IPS-NIHi7 (cell line): ENCODE data around the gene GDAP2.

Experiments
- DNase-seq: peaks from one replicate; pipeline ENCODE4 v3.0.0; 2012; ENCODE audit warnings: mixed read lengths; ENCODE audit errors: extremely low spot score

Gene GDAP2

DNA sequence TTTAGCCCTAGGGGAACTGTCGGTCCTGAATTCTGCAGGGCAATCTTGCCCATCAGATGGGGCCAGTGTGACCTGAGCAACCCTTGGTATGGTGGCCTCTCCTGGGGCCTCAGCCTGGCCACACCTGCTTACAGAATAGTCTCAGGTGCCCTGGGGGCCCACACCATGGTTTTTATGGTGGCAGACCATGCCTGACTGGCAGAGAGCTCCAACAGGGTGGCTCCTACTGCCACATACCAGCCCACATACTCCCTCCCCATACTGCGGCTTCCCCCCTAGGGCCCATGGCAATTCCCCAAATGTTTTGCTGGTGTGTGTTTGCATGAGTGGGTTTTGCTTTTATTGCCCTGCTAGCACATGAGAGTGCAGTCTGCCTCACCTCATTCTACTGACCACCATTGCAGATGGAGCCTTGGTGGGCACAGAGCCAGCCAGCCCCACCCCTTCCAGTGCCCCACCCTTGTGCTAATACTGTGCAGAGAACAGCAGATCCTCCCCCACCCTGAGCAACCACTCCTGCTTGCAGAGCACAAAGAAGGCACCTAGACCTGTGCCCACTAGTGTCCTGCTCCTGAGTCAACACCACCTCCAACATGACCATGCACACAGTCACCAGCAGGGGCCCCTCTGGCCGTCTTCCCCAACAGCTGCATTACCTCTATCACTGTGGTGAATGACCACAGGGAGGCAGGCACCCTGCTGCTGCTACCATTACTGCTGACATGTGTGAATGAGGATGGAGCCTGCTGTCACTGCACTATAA, 86.8 kb downstream of the GDAP2 start:
- peak; percentile 69 for DNase-seq

DNA sequence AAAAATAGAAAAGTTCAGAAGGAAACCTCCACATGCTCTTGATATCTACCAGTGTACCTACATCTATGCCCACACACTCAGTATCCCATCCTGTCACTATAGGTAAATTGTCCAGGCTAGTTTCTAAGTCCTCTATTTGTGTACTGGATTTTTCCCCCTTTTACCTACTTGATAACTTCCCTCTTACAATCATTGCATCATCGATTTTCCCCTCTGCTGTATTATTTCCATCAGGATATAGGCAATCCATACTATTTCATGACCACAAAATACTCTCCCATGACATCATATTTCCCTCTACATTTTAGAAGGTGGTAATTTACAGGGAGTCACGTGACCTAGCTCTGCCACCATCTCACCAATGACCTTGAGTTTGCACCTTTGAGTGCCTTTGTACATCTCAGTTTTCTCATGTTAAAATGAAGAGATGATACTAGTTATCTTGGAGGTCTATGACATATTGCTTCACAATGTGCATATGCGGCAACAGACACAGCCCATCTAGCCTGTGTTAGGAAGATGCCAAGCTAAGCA, 88.2 kb downstream of the GDAP2 start:
- no peak for DNase-seq

DNA sequence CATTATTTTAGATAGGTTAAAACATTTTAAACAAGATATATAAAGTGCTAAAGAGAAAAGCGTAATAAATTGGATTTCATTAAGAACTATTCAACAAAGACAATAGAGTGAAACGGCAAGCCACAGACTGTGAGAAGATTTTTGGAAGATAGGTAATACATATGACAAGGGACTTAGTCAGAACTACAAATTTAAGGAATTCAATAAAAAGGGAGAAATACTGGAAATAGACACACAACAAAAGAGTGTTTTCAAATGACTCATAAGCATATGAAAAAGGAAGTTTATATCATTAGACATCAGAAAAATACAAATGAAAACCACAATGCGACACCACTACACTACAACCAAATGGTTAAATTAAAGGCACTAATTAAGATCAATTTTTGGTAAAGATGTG, 90.5 kb downstream of the GDAP2 start:
- no peak for DNase-seq

DNA sequence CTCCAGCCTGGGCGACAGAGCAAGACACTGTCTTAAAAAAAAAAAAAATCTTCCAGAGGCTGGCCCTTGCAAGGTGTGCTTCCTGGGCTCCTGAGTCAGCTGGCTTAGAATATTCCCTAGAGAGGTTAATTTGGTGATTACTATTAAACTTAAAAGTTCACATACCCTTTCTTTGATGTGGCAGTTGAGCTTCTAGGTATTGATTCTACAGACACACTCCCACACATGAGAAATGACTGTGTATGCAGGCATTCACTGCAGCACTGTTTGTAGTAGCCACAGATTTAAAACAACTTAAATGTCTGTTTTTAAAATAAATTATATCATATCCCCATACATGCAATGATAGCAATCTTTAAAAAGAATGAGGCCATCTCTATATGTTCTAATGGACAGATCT, 93.4 kb downstream of the GDAP2 start:
- DNase-seq, result no peak

DNA sequence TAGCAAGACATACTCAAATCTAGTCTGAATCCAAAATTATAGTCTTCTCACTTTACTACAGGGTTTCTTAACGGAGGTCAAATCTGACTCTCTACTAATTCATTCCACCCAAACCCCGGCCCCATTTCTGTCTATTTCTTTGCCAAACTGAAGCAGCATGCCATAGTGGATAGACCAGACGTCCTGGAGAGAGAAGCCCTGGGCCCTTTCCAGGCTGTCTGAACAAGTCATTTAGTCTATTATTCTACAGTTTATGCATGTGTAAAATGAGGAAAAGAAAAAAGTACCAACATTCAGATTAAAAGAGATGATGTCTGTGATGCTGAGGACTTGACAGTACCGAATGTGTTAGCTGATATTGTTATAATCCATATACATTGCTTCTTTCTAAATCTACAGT, 95.0 kb downstream of the GDAP2 start:
- no peak for DNase-seq

DNA sequence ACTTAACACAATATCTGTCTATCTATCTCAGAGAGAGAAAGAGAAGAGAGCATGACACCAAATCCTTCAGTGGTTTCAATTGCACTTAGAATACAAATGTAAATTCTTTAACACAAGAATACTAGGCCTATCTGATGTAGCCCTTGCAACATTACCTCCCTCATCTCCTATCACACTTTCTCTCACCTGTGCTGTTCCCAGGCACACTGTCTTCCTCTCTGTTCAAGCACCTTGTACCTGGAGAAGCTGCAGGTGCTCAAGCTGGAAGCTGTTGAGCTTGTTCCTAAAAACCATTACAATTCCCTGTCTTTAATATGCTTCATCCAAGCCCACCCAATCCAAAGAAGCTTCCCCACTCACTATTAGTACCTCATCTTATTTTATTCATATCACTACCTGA, 97.0 kb downstream of the GDAP2 start:
- DNase-seq, result no peak

DNA sequence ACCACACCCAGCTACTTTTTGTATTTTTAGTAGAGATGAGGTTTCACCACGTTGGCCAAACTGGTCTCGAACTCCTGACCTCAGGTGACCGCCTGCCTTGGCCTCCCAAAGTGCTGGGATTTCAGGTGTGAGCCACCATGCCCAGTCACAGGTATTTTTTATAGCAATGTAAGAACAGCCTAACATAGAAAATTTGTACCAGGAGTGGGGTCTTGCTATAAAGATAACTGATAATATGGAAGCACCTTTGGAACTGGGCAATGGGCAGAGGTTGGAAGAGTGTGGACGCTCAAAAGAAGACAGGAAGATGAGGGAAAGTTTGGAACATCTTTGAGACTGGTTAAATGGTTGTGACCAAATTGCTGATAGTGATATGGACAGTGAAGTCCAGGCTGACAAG, 99.2 kb downstream of the GDAP2 start:
- DNase-seq, result no peak

DNA sequence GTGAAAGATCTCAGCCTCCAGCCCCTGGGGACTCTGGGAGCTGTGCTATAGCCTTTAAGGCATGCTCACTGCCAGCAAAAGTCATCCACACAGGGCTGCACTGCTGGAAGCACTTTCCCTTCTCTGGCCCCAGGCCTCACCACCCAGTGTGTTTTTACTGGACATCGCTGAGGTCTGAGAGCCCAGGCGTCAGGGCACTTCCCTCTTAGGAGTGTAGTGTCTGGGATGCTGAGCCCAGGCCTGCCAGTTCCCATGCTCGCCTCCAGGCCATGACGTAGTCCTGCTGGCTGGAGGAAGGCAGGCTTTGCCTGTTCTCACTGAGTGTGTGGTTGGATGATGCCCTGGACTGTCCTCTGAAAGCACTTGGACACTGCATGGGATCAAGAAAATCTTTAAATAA, 101.2 kb downstream of the GDAP2 start:
- no peak for DNase-seq

DNA sequence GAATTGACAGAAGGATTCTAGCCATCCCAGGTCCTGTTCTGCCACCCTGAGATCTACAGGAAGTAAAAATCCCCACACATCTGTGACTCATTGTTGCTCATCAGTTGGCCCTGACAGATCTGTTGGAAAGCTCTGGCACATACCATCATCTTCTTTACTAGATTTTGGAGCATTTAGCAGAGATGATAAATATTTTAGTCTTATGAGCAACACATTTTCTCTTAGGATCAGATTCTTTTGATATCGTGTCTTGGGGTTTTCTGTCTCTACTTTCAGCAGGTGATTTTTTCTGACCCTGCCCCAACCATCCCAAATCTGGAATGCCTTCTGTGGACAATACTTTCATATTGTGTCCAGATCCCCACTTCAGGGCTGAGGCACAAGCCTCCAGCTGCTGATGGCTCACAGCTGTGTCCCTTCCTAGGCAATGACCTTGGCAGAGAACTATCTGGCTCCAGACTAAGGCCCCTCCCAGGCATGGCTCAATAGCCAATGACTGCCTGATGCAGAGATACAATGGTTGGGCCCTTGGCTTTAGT, 102.8 kb downstream of the GDAP2 start:
- DNase-seq, result no peak

DNA sequence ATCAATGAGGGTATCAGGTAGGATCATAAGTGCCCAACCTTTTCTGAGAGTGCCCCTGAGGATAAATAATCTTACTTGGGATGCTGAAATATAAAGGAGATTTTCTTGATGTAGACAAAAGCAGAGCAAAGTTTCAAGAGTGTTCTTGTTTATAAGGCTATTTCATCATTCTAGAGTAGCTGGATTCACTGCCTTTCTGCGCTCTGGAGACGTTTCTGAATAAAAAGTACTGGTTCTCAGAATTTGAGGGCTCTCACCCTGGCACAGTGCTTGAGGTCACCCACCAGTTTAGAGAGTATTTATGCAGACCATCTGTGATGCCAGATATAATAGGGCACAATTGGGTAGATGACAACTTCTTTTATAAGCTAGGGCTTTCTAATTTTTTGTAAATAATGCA, 103.3 kb downstream of the GDAP2 start:
- DNase-seq, result no peak

DNA sequence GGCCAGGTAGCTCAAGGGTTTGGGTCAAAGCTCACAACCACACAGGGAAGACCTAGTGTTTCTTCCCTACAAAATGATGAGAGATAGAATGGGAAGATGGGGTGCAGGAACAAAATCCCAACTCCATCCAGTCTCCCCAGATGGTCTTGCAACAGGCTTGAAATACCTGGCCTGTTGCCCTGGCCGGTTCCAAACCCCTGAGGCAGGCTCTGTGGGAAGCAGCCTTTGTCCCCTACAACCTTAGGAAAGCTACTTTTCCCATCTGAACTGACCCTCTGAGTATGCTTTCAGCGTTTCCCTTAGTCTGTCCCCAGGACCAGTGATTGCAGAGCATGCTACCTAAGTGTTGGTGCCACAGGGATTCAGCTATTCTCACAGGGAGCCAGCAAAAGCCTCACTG, 104.0 kb downstream of the GDAP2 start:
- DNase-seq, result no peak

DNA sequence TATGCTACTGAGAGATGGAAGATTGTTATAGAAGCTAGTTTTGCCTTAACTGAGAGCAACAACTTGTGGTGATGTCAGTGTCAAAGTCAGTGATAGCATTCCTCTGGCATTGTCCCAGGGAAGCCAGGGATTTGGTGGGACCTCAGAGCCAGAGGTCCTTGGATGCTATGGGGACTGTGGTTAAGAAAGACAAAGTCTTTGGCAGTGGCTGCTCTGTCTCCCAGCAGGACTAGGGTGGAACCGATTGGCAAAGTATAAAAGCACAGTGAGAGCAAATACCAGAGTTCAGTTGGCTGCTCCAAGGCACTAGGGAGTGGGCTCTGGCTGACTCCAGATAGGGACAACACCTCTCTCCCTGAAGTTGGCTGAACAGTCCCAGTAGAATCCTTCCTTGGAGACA, 104.8 kb downstream of the GDAP2 start:
- no peak for DNase-seq

DNA sequence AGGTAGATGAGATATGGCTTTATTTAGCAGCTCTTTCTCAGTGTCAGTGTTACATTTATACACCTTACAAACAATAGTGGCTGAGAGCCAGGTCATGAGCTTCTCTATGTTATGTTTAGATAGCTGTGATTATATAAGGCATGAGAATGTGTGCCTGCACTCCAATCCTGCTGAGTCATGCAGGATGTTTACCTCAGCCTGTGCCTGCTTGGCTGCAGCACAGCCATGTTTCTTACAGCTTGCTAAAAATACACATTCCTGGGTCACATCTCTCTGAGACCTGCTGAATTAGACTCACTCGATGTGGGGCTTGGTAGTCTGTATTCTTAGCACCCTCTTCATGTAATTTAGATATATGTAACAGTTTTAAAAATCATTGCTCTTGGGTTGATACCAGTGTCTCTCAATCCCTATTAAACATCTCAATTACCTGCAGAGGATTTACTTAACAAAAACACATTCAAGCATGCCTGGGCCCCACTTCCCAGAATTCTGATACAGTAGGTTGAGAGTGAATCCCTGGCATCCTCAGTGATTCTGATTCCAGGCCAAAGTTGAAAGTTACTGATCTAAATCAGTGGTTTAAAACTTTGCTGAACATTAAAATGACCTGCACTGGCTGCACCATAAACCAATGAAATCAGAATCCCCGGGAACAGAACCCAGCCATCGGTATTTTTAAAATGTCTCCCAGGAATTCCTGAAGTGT, 107.5 kb downstream of the GDAP2 start:
- no peak for DNase-seq

DNA sequence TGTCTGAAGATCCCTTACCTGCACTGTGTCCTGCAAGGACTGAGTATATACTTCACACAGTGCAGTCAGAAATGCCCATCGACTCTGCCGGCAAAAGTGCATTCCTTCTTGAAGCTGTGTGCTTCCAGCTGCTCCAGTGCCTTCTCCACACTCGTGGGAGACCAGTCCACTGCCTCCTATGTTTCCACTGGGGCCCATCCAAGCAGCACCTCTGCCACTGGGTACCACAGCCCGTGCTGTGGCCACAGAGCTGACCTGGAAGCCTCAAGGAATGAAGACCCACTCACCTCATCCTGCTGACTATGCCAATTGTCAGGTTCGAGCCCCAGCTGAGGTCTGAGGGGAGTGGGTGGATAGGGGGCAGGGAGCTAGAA, 108.1 kb downstream of the GDAP2 start:
- DNase-seq, result no peak

DNA sequence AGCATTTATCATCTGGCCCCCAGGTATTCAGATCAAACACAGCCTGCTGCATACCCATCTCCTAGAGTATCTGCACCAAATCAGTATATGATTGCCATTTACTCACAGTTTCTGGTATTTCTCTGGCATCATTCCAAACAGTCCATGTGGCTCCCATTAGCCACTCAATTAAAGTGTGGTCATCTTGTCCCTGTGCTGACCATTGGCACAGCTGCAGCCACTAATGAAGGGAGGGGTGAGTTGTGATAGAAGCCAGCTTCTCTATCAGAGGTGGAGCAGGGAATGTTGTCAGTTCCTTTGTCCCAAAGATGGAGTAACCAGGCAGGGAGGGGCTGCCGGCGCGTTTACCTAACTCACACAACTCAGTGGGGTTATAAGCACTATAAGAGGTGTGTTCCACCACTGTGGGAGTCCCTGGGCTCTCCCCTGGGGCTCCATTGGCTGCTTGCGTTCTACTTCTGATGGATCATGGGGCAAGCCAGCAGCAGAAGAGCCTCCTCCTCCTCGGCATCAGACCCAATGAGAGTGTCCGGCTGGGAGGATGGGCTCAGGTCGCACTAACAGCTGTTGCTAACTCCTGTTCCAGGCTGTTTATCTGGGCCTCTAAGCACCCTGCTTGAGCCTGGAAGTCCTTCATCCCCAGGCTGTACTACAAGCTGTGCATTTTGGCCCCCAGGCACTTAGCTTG, 108.6 kb downstream of the GDAP2 start:
- DNase-seq, result no peak

DNA sequence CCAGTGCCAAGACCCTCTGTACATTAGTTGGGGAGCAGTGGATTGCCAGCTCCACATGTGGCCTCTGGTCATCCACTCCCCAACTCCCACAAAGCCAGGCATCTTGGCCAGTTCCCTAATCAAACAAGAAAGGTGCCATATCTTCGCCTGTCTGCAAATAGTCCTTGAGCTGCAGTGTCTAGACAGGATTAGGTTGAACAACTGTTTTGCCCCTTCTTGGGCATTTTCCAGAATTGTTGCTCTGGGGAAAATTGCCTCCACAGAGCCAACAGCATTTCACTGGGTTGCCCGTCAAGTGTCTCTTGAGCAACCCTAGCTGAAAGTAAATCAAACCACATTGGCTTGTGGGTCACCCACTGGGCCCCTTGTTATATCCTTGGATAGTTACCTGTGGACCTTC, 109.3 kb downstream of the GDAP2 start:
- DNase-seq, result no peak

DNA sequence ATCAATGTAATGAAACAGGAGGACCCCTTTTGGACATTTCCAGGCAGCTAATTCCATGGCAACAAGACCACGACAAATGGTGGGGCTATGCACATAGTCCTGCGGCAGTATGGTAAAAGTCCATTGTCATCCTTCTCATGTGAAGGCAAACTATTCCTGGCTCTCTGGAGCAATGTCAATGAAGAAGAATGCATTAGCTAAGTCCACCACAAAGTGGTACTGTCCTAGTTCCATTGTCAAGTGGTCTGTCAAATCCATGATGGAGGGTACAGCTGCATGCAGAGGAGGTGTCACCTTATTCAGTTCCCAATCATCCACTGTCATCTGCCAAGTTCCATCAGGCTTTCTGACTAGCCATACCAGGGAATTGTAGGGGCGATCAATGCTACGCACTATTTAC, 110.1 kb downstream of the GDAP2 start:
- DNase-seq, result no peak

DNA sequence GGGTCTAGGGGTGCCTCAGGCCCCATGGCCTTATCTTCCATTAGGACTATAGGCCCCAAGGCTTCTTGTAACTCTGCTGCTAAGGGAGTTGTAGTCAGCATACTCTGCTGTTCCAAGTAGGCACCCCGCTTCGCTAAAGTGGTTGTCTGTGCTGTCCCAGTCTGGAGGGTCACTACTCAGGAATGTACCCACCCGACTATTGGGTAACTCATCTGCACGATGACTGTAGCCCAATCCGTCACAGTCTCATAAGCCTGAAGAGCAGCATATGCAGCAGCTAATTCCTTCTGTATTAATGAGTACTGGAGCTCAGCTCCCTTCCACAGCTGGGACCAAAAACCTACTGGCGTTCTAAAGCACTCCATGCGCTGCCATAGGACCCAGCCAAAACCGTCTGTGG, 111.0 kb downstream of the GDAP2 start:
- DNase-seq, result no peak

DNA sequence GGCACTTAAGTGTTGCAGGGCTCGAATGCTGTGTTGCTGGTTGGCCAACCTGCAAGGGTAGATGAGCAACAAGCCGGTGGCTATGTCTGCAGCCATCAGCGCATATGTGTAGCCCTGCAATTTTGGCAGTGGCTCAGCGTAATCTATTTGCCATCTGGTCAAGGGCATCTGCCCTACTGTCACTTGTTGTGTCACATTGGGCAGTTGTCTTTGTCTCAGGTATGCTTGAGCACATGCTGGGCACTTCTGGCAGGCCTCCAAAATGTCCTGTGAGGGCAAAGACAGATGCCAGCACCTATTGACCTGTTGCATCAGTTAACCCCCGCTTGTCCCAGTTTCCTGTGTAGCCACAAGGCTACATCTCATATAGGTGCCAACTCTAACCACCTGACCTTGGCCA, 111.8 kb downstream of the GDAP2 start:
- DNase-seq, result no peak

DNA sequence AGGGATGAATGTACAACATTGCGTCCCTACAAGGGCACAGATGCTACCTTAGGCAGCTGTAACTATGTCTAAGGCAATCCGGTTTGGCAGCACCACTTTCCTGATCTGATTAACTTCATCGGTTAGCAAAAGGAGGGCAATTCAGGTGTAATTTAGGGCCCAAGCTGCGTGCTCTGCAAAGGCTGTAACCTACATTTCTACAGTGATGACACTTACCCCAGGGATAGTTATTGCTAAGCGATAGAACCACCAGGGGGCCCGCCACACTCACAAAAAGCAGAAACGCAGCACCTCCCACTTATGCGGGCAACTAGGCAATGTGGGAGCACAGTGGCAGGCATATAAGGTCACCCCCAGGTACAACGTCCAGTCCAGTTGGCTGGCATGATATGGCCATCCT, 113.5 kb downstream of the GDAP2 start:
- peak; percentile 31 for DNase-seq

DNA sequence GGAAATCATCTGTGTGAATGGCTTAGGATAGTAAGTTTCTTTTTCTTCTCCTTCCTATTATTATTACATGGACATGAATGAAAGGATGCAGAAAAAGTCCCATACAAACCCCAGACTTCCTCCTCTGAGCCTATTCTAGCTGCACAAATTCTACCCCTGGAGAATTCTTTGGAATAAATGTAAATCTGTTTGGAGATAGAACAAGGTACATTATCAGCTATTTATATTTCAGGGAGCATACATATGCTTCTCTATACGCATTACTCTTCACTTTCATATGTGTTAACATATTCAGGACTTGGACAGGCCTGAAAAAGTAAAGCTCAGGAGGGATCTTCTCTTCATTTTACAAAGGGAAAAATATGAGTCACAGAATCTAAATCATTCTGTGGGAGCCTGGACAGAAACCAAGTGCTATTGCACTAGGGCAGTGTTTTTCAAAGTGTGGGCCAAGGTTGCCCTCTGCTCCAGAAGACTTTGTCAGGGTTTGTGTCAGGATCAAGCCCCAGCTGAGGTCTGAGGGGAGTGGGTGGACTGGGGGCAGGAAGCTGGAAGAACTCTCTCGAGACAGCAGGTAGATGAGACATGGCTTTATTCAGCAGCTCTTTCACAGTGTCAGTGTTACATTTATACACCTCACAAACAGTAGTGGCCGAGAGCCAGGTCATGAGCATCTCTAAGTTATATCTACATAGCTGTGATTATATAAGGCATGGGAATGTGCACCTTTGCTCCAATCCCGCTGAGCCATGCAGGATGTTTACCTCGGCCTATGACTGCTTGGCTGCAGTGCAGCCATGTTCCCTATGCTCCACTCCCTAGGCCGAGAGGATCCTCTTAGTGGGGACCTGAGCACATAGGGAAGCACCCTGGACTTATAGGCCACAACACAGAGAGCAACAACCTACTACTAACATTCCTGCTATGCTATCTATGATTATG, 114.3 kb downstream of the GDAP2 start:
- no peak for DNase-seq
